Ascending aorta (tissue), 2 donors: Measurements from ENCODE around the gene TNFRSF25. TPM values are rescaled to one million over a fixed set of nuclear protein-coding genes. Genes with fewer than 3 reads are reported as not detected.

Experiments
- DNase-seq, 2 donors: peaks; one replicate each; pipeline ENCODE4 v3.0.0-alpha.2; 2019; ENCODE audit warnings: low spot score in 2 of 2
- H3K27ac ChIP-seq, 2 donors: fragments of 200-600 bp; sonication (generic); one replicate each; pipeline ENCODE4 v1.5.1; 2016 to 2017; ENCODE audit warnings: mild to moderate bottlenecking in 1 of 2
- H3K27me3 ChIP-seq: fragments of 200-600 bp; sonication (generic); one replicate; pipeline ENCODE4 v1.5.1; 2017
- H3K36me3 ChIP-seq, 2 donors: fragments of 200-600 bp; sonication (generic); one replicate each; pipeline ENCODE4 v1.5.1; 2016
- H3K4me1 ChIP-seq, 2 donors: fragments of 200-600 bp; sonication (generic); one replicate each; pipeline ENCODE4 v1.5.1; 2016 to 2017; ENCODE audit warnings: mild to moderate bottlenecking in 1 of 2
- H3K4me3 ChIP-seq, 2 donors: fragments of 200-600 bp; sonication (generic); one replicate each; pipeline ENCODE4 v1.5.1; 2016 to 2017; ENCODE audit warnings: mild to moderate bottlenecking in 1 of 2
- H3K9me3 ChIP-seq, 2 donors: fragments of 200-600 bp; sonication (generic); one replicate each; pipeline ENCODE4 v1.5.1; 2016
- CTCF ChIP-seq, 3 experiments: fragments of 200-600 bp in 2 of 3; fragments of 450-650 bp in 1 of 3; sonication (generic) in 2 of 3; IDR thresholded peaks; one replicate each; pipeline ENCODE4 v1.5.1; 2016 to 2019; ENCODE audit warnings: antibody characterized with exemption in 3 of 3, mild to moderate bottlenecking in 1 of 3, moderate library complexity in 1 of 3
- intact Hi-C: fragments of 100-400 bp; cut with DNase I; formaldehyde crosslinking; loops from one replicate; pipeline ENCODE4 v1.15.1; 2023
- total RNA-seq: library from RNA; depleted of rRNA; stranded (reverse); fragments of >200 nt; gene quantifications from one replicate; pipeline ENCODE4 v1.1.0, GENCODE V29; 2016

The TNFRSF25 gene
- total RNA-seq, 1 donor from 2014 or later = 18.0 TPM

GRCh38 chr1:6427441-6428390 lies 38.3 kb downstream of the TNFRSF25 start:
- DNase-seq = no peak
- Histone ChIP-seq H3K9me3 (no peaks in the 10 kb centered on the region), H3K27me3 (peaks cover 18% of the 10 kb centered on the region), H3K27ac (no peak overlapping the region), H3K36me3 (no peaks in the 10 kb centered on the region), H3K4me3 (no peak overlapping the region), H3K4me1 (peaks cover 2 to 8% of the 10 kb centered on the region in 2 donors)
- intact Hi-C loops = no loop called here
- TF ChIP-seq CTCF (IDR thresholded peaks at IDR 0.05) = no peak

- Histone ChIP-seq H3K4me1 (peaks cover 2 to 8% of the 10 kb centered on the region in 2 donors), H3K36me3 (no peaks in the 10 kb centered on the region), H3K4me3 (no peak overlapping the region), H3K27me3 (peaks cover 18% of the 10 kb centered on the region), H3K9me3 (no peaks in the 10 kb centered on the region), H3K27ac (no peak overlapping the region)
- intact Hi-C loops = no loop called here
- TF ChIP-seq CTCF (IDR thresholded peaks at IDR 0.05) = no peak
- DNase-seq = no peak
These were observed 39.0 kb downstream of the TNFRSF25 start for GRCh38 chr1:6426972-6427350.

GRCh38 chr1:6426277-6426971 lies 39.5 kb downstream of the TNFRSF25 start:
- Histone ChIP-seq H3K36me3 (no peaks in the 10 kb centered on the region), H3K27ac (no peak overlapping the region), H3K27me3 (peaks cover 18% of the 10 kb centered on the region), H3K4me1 (peaks cover 2 to 8% of the 10 kb centered on the region in 2 donors), H3K9me3 (no peaks in the 10 kb centered on the region), H3K4me3 (no peak overlapping the region)
- DNase-seq = no peak
- intact Hi-C loops = no loop called here
- TF ChIP-seq CTCF (IDR thresholded peaks at IDR 0.05) = no peak

- TF ChIP-seq CTCF (IDR thresholded peaks at IDR 0.05) = no peak
- intact Hi-C loops = no loop called here
- Histone ChIP-seq H3K27ac (no peak overlapping the region), H3K4me3 (no peak overlapping the region), H3K27me3 (peaks cover 19% of the 10 kb centered on the region), H3K9me3 (no peaks in the 10 kb centered on the region), H3K36me3 (no peaks in the 10 kb centered on the region), H3K4me1 (peaks cover 2 to 8% of the 10 kb centered on the region in 2 donors)
- DNase-seq = no peak
These were observed 40.3 kb downstream of the TNFRSF25 start for GRCh38 chr1:6425658-6426057.

- H3K27me3 ChIP-seq = peaks cover 26% of the 10 kb centered on the region
- peak within 1 kb of the TSS; percentile 16 to 44 for H3K4me3 ChIP-seq
- H3K9me3 ChIP-seq = no peaks in the 10 kb centered on the region
- no peak for DNase-seq
- H3K27ac ChIP-seq = no peak within 1 kb of the TSS
- peaks cover 9 to 14% of the 10 kb centered on the region in 2 donors for H3K4me1 ChIP-seq
- no peak for TF ChIP-seq CTCF (IDR thresholded peaks at IDR 0.05)
- H3K36me3 ChIP-seq = no peaks in the 10 kb centered on the region
- intact Hi-C loops = no loop called here
These were observed 41.1 kb downstream of the TNFRSF25 start, which contains the start of gene ESPN for GRCh38 chr1:6424619-6425593. Gene ESPN, plus strand, starts transcription at chr1:6424776. Its CDS starts 180 bp downstream, at chr1:6424956.
